HepG2 (cell line): ENCODE data around the gene IQCM. TPM values are rescaled to one million over a fixed set of nuclear protein-coding genes. Genes with fewer than 3 reads are reported as not detected.

Experiments
- ATAC-seq: fragments of 200-7000 bp; cut with Tn5 transposase; 3 replicates; pipeline ENCODE4 v1.9.1; 2020; ENCODE audit warnings: mild to moderate bottlenecking, moderate library complexity
- BruUV-seq: library from RNA; stranded (reverse); fragments of 400-500 nt; replicated peaks from 2 replicates; lab custom pipeline; 2021; lab: Mats Ljungman, UMichigan
- CTCF ChIA-PET: fragments of 300-600 bp; formaldehyde crosslinking; extraction: SDS; loops from one replicate; lab custom pipeline; 2021; ENCODE audit warnings: low total read pairs, inconsistent platforms, low intra/inter-chr PET ratio; lab: Yijun Ruan, JAX
- POLR2A ChIA-PET: fragments of 350-600 bp; sonication (Branson Sonifier 250); formaldehyde crosslinking; loops from one replicate; lab custom pipeline; 2020; ENCODE audit warnings: antibody characterized with exemption, inconsistent platforms; lab: Yijun Ruan, JAX
- DNase-seq: peaks from one replicate; pipeline ENCODE4 v3.0.0-alpha.2; 2015; ENCODE audit warnings: low spot score
- FAIRE-seq: peaks from 3 replicates; lab custom pipeline; 2011; peaks lifted over from hg19 to GRCh38; lab: Jason Lieb, UNC
- H2AFZ ChIP-seq: one replicate; pipeline ENCODE4 v1.6.1; 2011; ENCODE audit warnings: low read length, inconsistent platforms
- H3K27ac ChIP-seq: fragments of 300-600 bp; 3 replicates; pipeline ENCODE4 v1.8.0; 2011; ENCODE audit warnings: mixed run types, mild to moderate bottlenecking, mixed read lengths, low read length, inconsistent platforms; ENCODE audit not compliant: insufficient read depth; ENCODE audit errors: extremely low read length
- H3K27me3 ChIP-seq, 2 experiments: fragments of 200-600 bp in 1 of 2; 2 replicates in 1 of 2; 3 replicates in 1 of 2; pipeline versions ENCODE4 v1.6.0 to v1.8.0; 2011; ENCODE audit warnings: low read length in 2 of 2, mild to moderate bottlenecking in 2 of 2, moderate library complexity in 2 of 2, inconsistent platforms in 1 of 2; ENCODE audit not compliant: insufficient read depth in 2 of 2, control insufficient read depth in 1 of 2
- H3K36me3 ChIP-seq, 2 experiments: fragments of 200-600 bp in 1 of 2; replicated peaks in 1 of 2; 2 replicates in 1 of 2; 3 replicates in 1 of 2; pipeline versions ENCODE4 v1.5.1 to v1.8.0; 2011; ENCODE audit warnings: low read length in 2 of 2, inconsistent platforms in 1 of 2; ENCODE audit not compliant: insufficient read depth in 2 of 2, control insufficient read depth in 1 of 2
- H3K4me1 ChIP-seq: 2 replicates; pipeline ENCODE4 v1.5.1; 2012; ENCODE audit warnings: low read length, inconsistent platforms; ENCODE audit not compliant: insufficient read depth
- H3K4me2 ChIP-seq: 2 replicates; pipeline ENCODE4 v1.6.0; 2011; ENCODE audit warnings: low read depth, low read length, inconsistent platforms
- H3K4me3 ChIP-seq, 3 experiments: fragments of 200-600 bp in 1 of 3; sonication (generic), shearing (Covaris generic) in 1 of 3; replicated peaks in 1 of 3; 2 replicates each; pipeline ENCODE4 v1.5.1; 2011 to 2016; ENCODE audit warnings: low read length in 3 of 3, inconsistent platforms in 2 of 3, low read depth in 2 of 3, mild to moderate bottlenecking in 2 of 3, control low read depth in 1 of 3, mixed read lengths in 1 of 3; ENCODE audit not compliant: insufficient read depth in 1 of 3
- H3K79me2 ChIP-seq: one replicate; pipeline ENCODE4 v1.6.1; 2011; ENCODE audit warnings: low read length, inconsistent platforms; ENCODE audit not compliant: insufficient read depth
- H3K9ac ChIP-seq: 2 replicates; pipeline ENCODE4 v1.6.0; 2011; ENCODE audit warnings: mild to moderate bottlenecking, low read depth, low read length, inconsistent platforms; ENCODE audit not compliant: insufficient read depth
- H3K9me3 ChIP-seq: 2 replicates; pipeline ENCODE4 v1.5.1; 2012; ENCODE audit warnings: mild to moderate bottlenecking, low read length
- H4K20me1 ChIP-seq: 2 replicates; pipeline ENCODE4 v1.6.0; 2011; ENCODE audit warnings: inconsistent platforms, mild to moderate bottlenecking, low read length, moderate library complexity; ENCODE audit not compliant: insufficient read depth
- ARNTL ChIP-seq: sonication (generic); formaldehyde crosslinking; IDR thresholded peaks from 2 replicates; pipeline ENCODE4 v1.4.0; 2020; ENCODE audit warnings: mild to moderate bottlenecking, missing genetic modification reagents
- BHLHE40 ChIP-seq: IDR thresholded peaks from 2 replicates; pipeline ENCODE4 v1.6.1; 2011; ENCODE audit warnings: low read length, improper control_type of control experiment
- CCAR2 ChIP-seq: fragments of 200-400 bp; formaldehyde crosslinking; optimal IDR thresholded peaks from 2 replicates; pipeline ENCODE3; 2018; ENCODE audit warnings: low read depth, mild to moderate bottlenecking, low read length, moderate library complexity
- DNMT3B ChIP-seq: conservative IDR thresholded peaks from 2 replicates; pipeline ENCODE4 v1.6.1; 2016; ENCODE audit warnings: missing biosample characterization, control low read depth
- JARID2 ChIP-seq: sonication (generic); formaldehyde crosslinking; IDR thresholded peaks from 2 replicates; pipeline ENCODE4 v1.8.1; 2023; ENCODE audit warnings: missing genetic modification reagents, inconsistent platforms; ENCODE audit not compliant: insufficient replicate concordance
- NRL ChIP-seq: sonication (generic); formaldehyde crosslinking; IDR thresholded peaks from 2 replicates; pipeline ENCODE4 v1.5.0; 2020; ENCODE audit warnings: missing genetic modification reagents, mild to moderate bottlenecking, moderate library complexity, borderline replicate concordance
- SSRP1 ChIP-seq: IDR thresholded peaks from 2 replicates; pipeline ENCODE4 v1.6.1; 2016; ENCODE audit warnings: control low read depth
- TBL1XR1 ChIP-seq: fragments of 150-350 bp; IDR thresholded peaks from 2 replicates; pipeline ENCODE4 v1.6.1; 2014; ENCODE audit warnings: borderline replicate concordance, low read length; ENCODE audit not compliant: partially characterized antibody
- TGIF2 ChIP-seq: IDR thresholded peaks from 2 replicates; pipeline ENCODE4 v1.6.1; 2016; ENCODE audit warnings: control low read depth, missing compliant biosample characterization
- ZNF354B ChIP-seq: sonication (generic); formaldehyde crosslinking; IDR thresholded peaks from 2 replicates; pipeline ENCODE4 v1.8.0; 2022; ENCODE audit warnings: mild to moderate bottlenecking, missing genetic modification reagents
- ZNF780A ChIP-seq: sonication (generic); formaldehyde crosslinking; IDR thresholded peaks from 2 replicates; pipeline ENCODE4 v1.8.0; 2022; ENCODE audit warnings: mild to moderate bottlenecking, missing genetic modification reagents, moderate library complexity
- ZNF788 ChIP-seq: sonication (generic); formaldehyde crosslinking; IDR thresholded peaks from 2 replicates; pipeline ENCODE4 v1.5.0; 2020; ENCODE audit warnings: mild to moderate bottlenecking, missing genetic modification reagents, borderline replicate concordance
- WGBS: methylation state at CpG from one replicate; pipeline ENCODE4 v1.1.6; 2017; ENCODE audit warnings: low lambda C conversion rate; 5-methylcytosine and 5-hydroxymethylcytosine counted together
- in situ Hi-C: cut with HindIII; loops from 2 replicates; pipeline ENCODE4 v1.10.0; 2017; ENCODE audit warnings: low pct_unique_long_range_greater_than_20kb; ENCODE audit not compliant: extremely low pct_ligation_motif_present
- intact Hi-C: fragments of 100-400 bp; cut with micrococcal nuclease; formaldehyde crosslinking; loops from one replicate; pipeline ENCODE4 v1.10.0; 2022; ENCODE audit not compliant: unreplicated experiment
- polyA plus RNA-seq, 8 experiments: library from polyadenylated mRNA; depleted of rRNA in 3 of 8; stranded (reverse) in 7 of 8; unstranded in 1 of 8; fragments of >200 nt; fragmentation: Illumina TruSeq in 4 of 8; extraction: Trizol in 4 of 8; gene quantifications; 2 replicates each; pipeline versions ENCODE4 v1.2.1 to v1.2.3, GENCODE V29; 2011 to 2016; ENCODE audit warnings: low read depth in 4 of 8, missing spikeins in 1 of 8, mixed read lengths in 1 of 8; ENCODE audit not compliant: insufficient read depth in 1 of 8
- total RNA-seq, 5 experiments: library from RNA; depleted of rRNA; stranded (reverse); fragments of >200 nt; fragmentation: Illumina TruSeq; extraction: Trizol; gene quantifications; 2 replicates each; pipeline ENCODE4 v1.2.3, GENCODE V29; 2016; ENCODE audit warnings: low read depth in 1 of 5
- TF ChIP-seq, protein P1 (sequence below): IDR thresholded peaks from 2 replicates; pipeline ENCODE4 v1.6.1; 2016; ENCODE audit warnings: control low read depth
- TF ChIP-seq, protein P2 (sequence below): sonication (generic); formaldehyde crosslinking; IDR thresholded peaks from 2 replicates; pipeline ENCODE4 v1.8.1; 2023; ENCODE audit warnings: mild to moderate bottlenecking, missing genetic modification reagents, borderline replicate concordance

Gene IQCM
- total and polyA plus RNA-seq, 2 of the 13 experiments (the other 11 are each of a cell fraction or from before 2014, with no cell fraction given), result not detected

DNA sequence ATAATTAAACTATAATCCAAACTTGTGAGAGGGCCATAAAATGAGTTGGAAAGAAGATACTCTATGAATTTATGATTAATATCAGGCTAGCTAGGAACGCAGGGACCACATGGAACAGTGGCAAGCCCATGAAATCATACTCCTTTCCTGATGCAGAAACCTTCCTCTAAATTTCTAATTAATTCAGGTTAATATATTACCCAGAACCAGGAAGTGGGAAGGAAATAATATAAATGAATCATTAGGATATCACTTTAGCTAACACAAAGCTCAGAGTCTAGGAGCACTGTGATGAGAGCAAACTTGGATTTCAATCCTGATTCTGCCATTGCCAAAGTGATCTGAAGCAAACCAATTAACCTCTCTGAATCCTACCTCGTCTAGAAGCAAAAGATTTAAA is 68.0 kb downstream of the IQCM start:
- Histone ChIP-seq H3K4me2 (no peak overlapping the region), H3K9ac (no peak overlapping the region)
- intact Hi-C loops, result no loop called here
- WGBS, result 0% methylated on average over 2 of the region's 2 CpGs
- no peak for TF ChIP-seq DNMT3B
- TF ChIP-seq NRL (CRISPR knock-in tag), result no peak
- TF ChIP-seq, protein P1, sequence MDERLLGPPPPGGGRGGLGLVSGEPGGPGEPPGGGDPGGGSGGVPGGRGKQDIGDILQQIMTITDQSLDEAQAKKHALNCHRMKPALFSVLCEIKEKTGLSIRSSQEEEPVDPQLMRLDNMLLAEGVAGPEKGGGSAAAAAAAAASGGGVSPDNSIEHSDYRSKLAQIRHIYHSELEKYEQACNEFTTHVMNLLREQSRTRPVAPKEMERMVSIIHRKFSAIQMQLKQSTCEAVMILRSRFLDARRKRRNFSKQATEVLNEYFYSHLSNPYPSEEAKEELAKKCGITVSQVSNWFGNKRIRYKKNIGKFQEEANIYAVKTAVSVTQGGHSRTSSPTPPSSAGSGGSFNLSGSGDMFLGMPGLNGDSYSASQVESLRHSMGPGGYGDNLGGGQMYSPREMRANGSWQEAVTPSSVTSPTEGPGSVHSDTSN (CRISPR knock-in tag), result no peak
- TF ChIP-seq ARNTL, result no peak
- TF ChIP-seq BHLHE40, result no peak
- TF ChIP-seq TGIF2 (CRISPR knock-in tag), result no peak
- TF ChIP-seq SSRP1 (CRISPR knock-in tag), result no peak
- TF ChIP-seq, protein P2, sequence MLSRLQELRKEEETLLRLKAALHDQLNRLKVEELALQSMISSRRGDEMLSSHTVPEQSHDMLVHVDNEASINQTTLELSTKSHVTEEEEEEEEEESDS (CRISPR knock-in tag), result no peak
- TF ChIP-seq CCAR2, result no peak
- no peak for TF ChIP-seq JARID2 (CRISPR knock-in tag)
- no peak for TF ChIP-seq ZNF788
- TF ChIP-seq ZNF780A (CRISPR knock-in tag), result no peak
- no peak for TF ChIP-seq TBL1XR1
- no peak for TF ChIP-seq ZNF354B (CRISPR knock-in tag)
- TF ChIP-seq, all 625 proteins: peak for 0
- Histone ChIP-seq H3K27me3 (no peaks in the 10 kb centered on the region), H2AFZ (no peak overlapping the region), H3K27ac (no peak overlapping the region), H3K4me3 (no peak overlapping the region), H3K36me3 (no peaks in the 10 kb centered on the region), H4K20me1 (no peaks in the 10 kb centered on the region), H3K9me3 (no peaks in the 10 kb centered on the region), H3K4me1 (no peaks in the 10 kb centered on the region), H3K79me2 (no peaks in the 10 kb centered on the region)
- FAIRE-seq, result no peak
- in situ Hi-C loops, result no loop called here
- CTCF ChIA-PET, result no interaction called here
- ATAC-seq, result no peak
- no TSS peak for BruUV-seq
- no peak for DNase-seq
- POLR2A ChIA-PET, result no interaction called here
